Left hindlimb (tissue), 1 donor: ENCODE data around the gene MAP4K4.

ENCODE experiments used
- DNase-seq: peaks from one replicate; pipeline ENCODE4 v3.0.0-alpha.2; 2018

The MAP4K4 gene

GRCh38 chr2:101697124-101698013 is at the start of gene MAP4K4:
Gene MAP4K4, plus strand, starts transcription at chr2:101697707. Its CDS starts 374 bp downstream, at chr2:101698081.
- DNase-seq, result peak; percentile 93

- no peak for DNase-seq
Observed at GRCh38 chr2:101653469-101653868, 44.0 kb upstream of the MAP4K4 start.

- DNase-seq, result no peak
Observed at GRCh38 chr2:101655702-101656422, 41.6 kb upstream of the MAP4K4 start.

GRCh38 chr2:101657787-101658186 is 39.7 kb upstream of the MAP4K4 start:
- DNase-seq, result no peak

GRCh38 chr2:101658387-101658786 is 39.1 kb upstream of the MAP4K4 start:
- DNase-seq, result no peak

- DNase-seq, result no peak
Observed at GRCh38 chr2:101665312-101665711, 32.2 kb upstream of the MAP4K4 start.

GRCh38 chr2:101667823-101668222 is 29.7 kb upstream of the MAP4K4 start:
- DNase-seq, result no peak

GRCh38 chr2:101672047-101672446 is 25.5 kb upstream of the MAP4K4 start:
- DNase-seq, result no peak

GRCh38 chr2:101673920-101674319 is 23.6 kb upstream of the MAP4K4 start:
- no peak for DNase-seq

- no peak for DNase-seq
Observed at GRCh38 chr2:101675512-101675911, 22.0 kb upstream of the MAP4K4 start.

- no peak for DNase-seq
Observed at GRCh38 chr2:101676674-101677073, 20.8 kb upstream of the MAP4K4 start.

- no peak for DNase-seq
Observed at GRCh38 chr2:101677658-101678057, 19.8 kb upstream of the MAP4K4 start.

GRCh38 chr2:101678379-101678778 is 19.1 kb upstream of the MAP4K4 start:
- DNase-seq, result no peak

- no peak for DNase-seq
Observed at GRCh38 chr2:101679037-101679726, 18.3 kb upstream of the MAP4K4 start.

GRCh38 chr2:101679801-101680487 is 17.6 kb upstream of the MAP4K4 start:
- DNase-seq, result no peak

- no peak for DNase-seq
Observed at GRCh38 chr2:101682311-101682710, 15.2 kb upstream of the MAP4K4 start.

GRCh38 chr2:101684313-101684712 is 13.2 kb upstream of the MAP4K4 start:
- DNase-seq, result no peak

GRCh38 chr2:101688261-101688660 is 9.2 kb upstream of the MAP4K4 start:
- DNase-seq, result no peak

GRCh38 chr2:101689114-101689825 is 8.2 kb upstream of the MAP4K4 start:
- DNase-seq, result no peak

GRCh38 chr2:101690547-101691152 is 6.9 kb upstream of the MAP4K4 start:
- no peak for DNase-seq

GRCh38 chr2:101692041-101692440 is 5.5 kb upstream of the MAP4K4 start:
- DNase-seq, result no peak

- no peak for DNase-seq
Observed at GRCh38 chr2:101692766-101693165, 4.7 kb upstream of the MAP4K4 start.
